Nephron (organoid): ENCODE data around the gene MCF2L.

Source experiments
- H3K27ac Mint-ChIP-seq, 3 experiments: 2 replicates each; pipeline ENCODE4 v1.8.0; 2020; ENCODE audit warnings: mixed read lengths in 3 of 3, mild to moderate bottlenecking in 2 of 3, moderate library complexity in 1 of 3
- H3K27me3 Mint-ChIP-seq: 2 replicates; pipeline ENCODE4 v1.8.0; 2021; ENCODE audit warnings: low read depth, mild to moderate bottlenecking, moderate library complexity, mixed read lengths
- H3K36me3 Mint-ChIP-seq: 2 replicates; pipeline ENCODE4 v1.8.0; 2020; ENCODE audit warnings: low read depth, mixed read lengths
- H3K4me1 Mint-ChIP-seq: 2 replicates; pipeline ENCODE4 v1.8.0; 2020; ENCODE audit warnings: mixed read lengths
- H3K4me3 Mint-ChIP-seq, 3 experiments: 2 replicates each; pipeline ENCODE4 v1.8.0; 2020; ENCODE audit warnings: mild to moderate bottlenecking in 3 of 3, mixed read lengths in 3 of 3, moderate library complexity in 2 of 3
- H3K9me3 Mint-ChIP-seq: 2 replicates; pipeline ENCODE4 v1.8.0; 2020; ENCODE audit warnings: mixed read lengths
- TF ChIP-seq, protein P1 (sequence below), 3 experiments: fragments of 200-600 bp; sonication (generic); IDR thresholded peaks; one replicate each; pipeline ENCODE4 v1.5.0; 2021; ENCODE audit warnings: antibody characterized with exemption in 3 of 3; ENCODE audit not compliant: unreplicated experiment in 3 of 3

The MCF2L gene

DNA sequence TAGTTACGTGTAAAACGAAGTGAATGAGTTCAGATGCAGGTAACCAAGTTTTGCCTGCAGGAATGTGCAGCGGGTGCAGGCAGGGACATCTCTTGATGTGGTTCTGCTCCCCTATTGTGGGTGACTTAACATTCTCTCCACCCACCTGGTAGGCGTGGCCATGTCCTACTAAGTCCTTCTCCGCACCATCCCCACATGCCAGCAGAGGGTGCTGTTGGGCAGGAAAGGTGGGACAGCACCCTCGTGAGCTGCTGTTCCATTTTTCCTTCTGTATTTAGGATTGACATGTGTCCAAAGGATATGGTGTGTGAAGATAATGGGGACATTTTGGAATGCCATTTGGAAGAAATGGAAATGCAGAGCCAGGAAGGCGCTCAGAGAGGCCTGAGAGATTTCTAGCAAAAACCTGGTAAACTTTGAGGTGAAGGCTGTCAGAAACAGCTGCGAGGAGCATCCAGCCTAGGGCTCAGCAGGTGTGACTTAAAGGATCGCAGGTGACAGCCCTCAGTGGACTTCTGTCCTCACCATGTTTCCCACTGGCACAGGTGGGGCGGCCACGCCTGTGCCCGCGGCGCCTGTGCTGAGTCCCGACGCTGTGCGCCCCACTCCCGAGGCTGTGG, 26.2 kb upstream of the MCF2L start:
- no peaks in the 10 kb centered on the region for H3K9me3 Mint-ChIP-seq
- no peaks in the 10 kb centered on the region for H3K36me3 Mint-ChIP-seq
- H3K27ac Mint-ChIP-seq: peak overlapping the region; percentile 29 to 70 (median 52)
- TF ChIP-seq, protein P1, sequence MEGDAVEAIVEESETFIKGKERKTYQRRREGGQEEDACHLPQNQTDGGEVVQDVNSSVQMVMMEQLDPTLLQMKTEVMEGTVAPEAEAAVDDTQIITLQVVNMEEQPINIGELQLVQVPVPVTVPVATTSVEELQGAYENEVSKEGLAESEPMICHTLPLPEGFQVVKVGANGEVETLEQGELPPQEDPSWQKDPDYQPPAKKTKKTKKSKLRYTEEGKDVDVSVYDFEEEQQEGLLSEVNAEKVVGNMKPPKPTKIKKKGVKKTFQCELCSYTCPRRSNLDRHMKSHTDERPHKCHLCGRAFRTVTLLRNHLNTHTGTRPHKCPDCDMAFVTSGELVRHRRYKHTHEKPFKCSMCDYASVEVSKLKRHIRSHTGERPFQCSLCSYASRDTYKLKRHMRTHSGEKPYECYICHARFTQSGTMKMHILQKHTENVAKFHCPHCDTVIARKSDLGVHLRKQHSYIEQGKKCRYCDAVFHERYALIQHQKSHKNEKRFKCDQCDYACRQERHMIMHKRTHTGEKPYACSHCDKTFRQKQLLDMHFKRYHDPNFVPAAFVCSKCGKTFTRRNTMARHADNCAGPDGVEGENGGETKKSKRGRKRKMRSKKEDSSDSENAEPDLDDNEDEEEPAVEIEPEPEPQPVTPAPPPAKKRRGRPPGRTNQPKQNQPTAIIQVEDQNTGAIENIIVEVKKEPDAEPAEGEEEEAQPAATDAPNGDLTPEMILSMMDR (IDR thresholded peaks at IDR 0.05; ENCODE audit: unreplicated experiment in 3 of 3): peak; percentile 97 to 98 (median 97)
- peaks cover 7% of the 10 kb centered on the region for H3K4me1 Mint-ChIP-seq
- peaks cover 10% of the 10 kb centered on the region for H3K27me3 Mint-ChIP-seq
- H3K4me3 Mint-ChIP-seq: peak overlapping the region; percentile 83 to 93 (median 93)

DNA sequence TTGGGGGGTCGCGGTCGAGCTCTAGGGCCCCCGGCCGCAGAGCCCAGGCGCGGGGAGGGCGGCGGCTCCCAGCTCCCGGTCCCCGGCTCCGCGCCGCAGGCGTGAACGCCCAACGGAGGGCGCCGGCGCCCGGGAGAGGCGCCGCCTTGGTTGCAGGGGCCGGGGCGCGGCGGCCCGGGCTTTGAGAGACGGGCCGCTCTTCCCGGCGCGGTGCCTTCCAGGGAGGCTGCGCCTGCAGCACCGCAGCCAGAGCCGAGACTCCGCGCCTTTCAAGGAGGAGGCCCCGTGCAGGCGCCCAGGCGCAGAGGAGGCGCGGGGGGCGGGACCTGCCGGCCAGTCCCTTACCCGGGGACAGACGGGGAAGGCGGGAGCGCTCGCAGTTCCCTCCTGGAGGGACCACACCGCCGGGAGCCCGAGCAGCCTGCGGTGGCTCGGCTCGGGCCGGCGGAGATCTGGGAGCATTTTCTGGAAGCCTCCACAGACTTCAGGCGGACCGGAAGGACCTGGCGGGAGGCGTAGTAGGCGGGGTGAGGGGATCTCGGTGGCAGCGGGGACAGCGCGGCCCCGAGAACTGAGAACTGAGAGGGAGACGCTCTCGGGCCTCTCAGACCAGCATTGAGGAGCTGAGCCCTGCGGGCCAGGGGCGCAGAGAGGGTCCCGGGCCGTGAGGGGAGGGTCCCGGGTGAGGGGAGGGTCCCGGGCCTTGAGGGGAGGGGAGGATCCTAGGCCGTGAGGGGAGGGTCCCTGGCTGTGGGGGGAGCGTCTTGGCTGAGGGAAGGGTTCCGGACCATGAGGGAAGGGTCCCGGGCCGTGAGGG, 25.5 kb upstream of the MCF2L start:
- TF ChIP-seq, protein P1 (IDR thresholded peaks at IDR 0.05; ENCODE audit: unreplicated experiment in 3 of 3): no peak
- Mint-ChIP-seq H3K4me3 (peak overlapping the region; percentile 86 to 91 (median 90)), H3K4me1 (peaks cover 7% of the 10 kb centered on the region), H3K27ac (peak overlapping the region in 2 of 3 experiments; percentile 56 to 83), H3K36me3 (no peaks in the 10 kb centered on the region), H3K27me3 (peaks cover 8% of the 10 kb centered on the region), H3K9me3 (no peaks in the 10 kb centered on the region)

DNA sequence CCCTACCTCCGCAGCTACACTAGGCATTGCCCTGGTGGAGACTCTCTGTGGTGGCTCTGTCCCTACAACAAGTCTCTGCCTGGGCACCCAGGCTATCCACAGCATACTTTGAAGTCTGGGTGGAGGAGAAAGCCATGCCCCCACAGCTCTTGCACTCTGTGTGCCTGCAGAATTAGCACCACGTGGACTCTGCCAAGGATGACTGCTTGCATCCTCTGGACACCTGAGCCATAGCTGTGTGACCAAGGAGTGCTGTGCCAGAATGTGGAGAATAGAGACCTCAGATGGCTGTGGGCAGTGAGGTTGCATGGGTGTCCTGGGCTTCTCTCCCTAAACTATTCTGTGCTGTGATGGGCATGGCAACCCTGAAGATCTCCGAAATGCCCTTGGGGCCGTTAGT, 21.2 kb upstream of the MCF2L start:
- Mint-ChIP-seq H3K4me1 (peaks cover 12% of the 10 kb centered on the region), H3K36me3 (no peaks in the 10 kb centered on the region), H3K27me3 (peaks cover 3% of the 10 kb centered on the region), H3K27ac (no peak overlapping the region), H3K4me3 (no peak overlapping the region), H3K9me3 (no peaks in the 10 kb centered on the region)
- TF ChIP-seq, protein P1 (IDR thresholded peaks at IDR 0.05; ENCODE audit: unreplicated experiment in 3 of 3): no peak

DNA sequence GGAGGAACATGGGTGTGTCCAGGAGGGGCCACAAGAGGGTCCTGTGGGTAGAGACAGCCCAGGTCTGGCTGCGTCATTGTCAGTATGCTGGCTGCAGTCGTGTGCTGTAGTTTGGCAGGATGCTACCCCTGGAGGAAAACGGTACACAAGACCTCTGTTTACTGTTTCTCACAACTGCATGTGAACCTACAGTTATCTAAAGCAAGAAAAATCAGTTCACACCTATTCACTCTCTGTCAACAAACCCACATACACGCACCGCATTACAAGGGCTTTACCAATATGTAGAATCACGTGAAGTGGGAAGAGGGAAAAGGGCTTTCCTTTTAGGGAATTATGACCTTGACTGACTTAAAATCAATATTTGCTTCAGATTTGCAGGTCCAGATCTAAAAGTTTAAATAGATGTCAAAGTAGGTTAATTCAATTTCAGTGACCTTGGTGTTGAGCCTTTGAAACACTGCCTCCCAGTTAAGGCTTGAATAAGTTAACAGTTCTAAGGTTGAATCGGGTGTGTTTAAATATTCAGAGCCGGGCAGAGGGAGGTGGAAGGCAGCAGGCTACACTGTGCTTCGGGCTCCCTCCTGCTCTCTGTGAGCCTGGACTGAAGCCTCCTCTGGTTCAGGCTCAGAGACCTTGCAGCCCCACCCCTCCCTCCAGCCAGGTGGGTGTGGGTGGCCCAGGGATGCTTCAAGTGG, 17.2 kb upstream of the MCF2L start:
- Mint-ChIP-seq H3K9me3 (no peaks in the 10 kb centered on the region), H3K4me1 (peaks cover 24% of the 10 kb centered on the region), H3K27ac (no peak overlapping the region), H3K27me3 (peaks cover 3% of the 10 kb centered on the region), H3K4me3 (no peak overlapping the region), H3K36me3 (no peaks in the 10 kb centered on the region)
- TF ChIP-seq, protein P1 (IDR thresholded peaks at IDR 0.05; ENCODE audit: unreplicated experiment in 3 of 3): no peak

DNA sequence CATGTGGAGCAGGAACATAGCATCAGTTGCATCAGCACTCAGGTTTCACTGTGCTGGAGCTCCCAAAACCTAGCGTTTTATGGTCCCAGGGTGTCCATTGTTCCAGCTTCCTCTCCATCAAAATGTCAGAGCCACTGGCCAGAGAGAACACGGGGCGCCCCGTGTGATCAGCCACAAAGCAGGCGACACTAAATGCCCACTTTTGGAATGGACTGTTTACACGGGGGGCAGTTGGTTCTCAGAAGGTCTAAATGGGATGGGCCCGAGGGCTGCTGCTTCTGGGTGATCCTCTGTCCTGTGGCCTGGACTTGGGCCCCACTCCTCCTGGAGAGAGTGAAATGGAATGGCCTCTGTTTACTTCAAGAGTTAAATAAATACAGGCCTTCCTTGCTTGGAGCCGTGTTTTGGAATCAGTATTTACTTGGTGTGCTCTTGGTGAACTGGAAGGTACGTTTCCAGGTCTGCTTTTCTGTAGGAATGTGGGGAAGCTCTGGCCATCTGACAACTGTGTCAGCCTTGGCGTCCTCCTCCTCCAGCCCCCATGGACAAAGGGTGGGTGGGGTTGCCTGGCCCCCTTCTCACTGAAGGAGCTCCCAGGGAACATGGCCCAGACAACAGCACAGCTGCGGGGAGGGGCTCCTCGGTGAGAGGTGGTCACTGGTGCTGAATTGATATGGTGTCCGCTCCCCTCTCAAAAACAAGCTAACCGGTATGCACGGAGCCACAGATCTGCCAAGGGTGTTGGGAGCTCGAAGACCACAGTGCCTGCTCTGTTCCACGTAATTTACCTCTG, 16.1 kb upstream of the MCF2L start:
- Mint-ChIP-seq H3K36me3 (no peaks in the 10 kb centered on the region), H3K4me3 (no peak overlapping the region), H3K4me1 (peaks cover 33% of the 10 kb centered on the region), H3K27ac (no peak overlapping the region), H3K27me3 (peaks cover 3% of the 10 kb centered on the region), H3K9me3 (no peaks in the 10 kb centered on the region)
- TF ChIP-seq, protein P1 (IDR thresholded peaks at IDR 0.05; ENCODE audit: unreplicated experiment in 3 of 3): no peak
